ENCODE measurements around the gene OR56B4. TPM values are rescaled to one million over a fixed set of nuclear protein-coding genes. Genes with fewer than 3 reads are reported as not detected.
"Not testable (repeated sequence)": the region's sequence is repeated elsewhere in the genome, so short reads cannot be mapped to it uniquely, and the experiment has no call there.

OR56B4 gene
- total RNA-seq, 4 donors from 2014 or later: not detected

- Histone ChIP-seq H3K27ac (no peak overlapping the region), H3K27me3 (no peaks in the 10 kb centered on the region), H3K36me3 (no peaks in the 10 kb centered on the region), H3K9me3 (no peaks in the 10 kb centered on the region), H3K4me1 (no peaks in the 10 kb centered on the region), H3K4me3 (no peak overlapping the region)
- intact Hi-C loops (cut with DNase I; ENCODE audit: low total_unique reads): no loop called here
- no peak for TF ChIP-seq POLR2A (IDR thresholded peaks at IDR 0.05)
- no peak for DNase-seq
Measured at GRCh38 chr11:6124245-6124644, 16.8 kb downstream of the OR56B4 start.

- no peaks in the 10 kb centered on the region for H3K27me3 ChIP-seq
- H3K27ac ChIP-seq: no peak overlapping the region
- no peak for DNase-seq
- H3K9me3 ChIP-seq: no peaks in the 10 kb centered on the region
- no peak overlapping the region for H3K4me3 ChIP-seq
- intact Hi-C loops (cut with DNase I; ENCODE audit: low total_unique reads): no loop called here
- no peaks in the 10 kb centered on the region for H3K36me3 ChIP-seq
- TF ChIP-seq, protein P1, sequence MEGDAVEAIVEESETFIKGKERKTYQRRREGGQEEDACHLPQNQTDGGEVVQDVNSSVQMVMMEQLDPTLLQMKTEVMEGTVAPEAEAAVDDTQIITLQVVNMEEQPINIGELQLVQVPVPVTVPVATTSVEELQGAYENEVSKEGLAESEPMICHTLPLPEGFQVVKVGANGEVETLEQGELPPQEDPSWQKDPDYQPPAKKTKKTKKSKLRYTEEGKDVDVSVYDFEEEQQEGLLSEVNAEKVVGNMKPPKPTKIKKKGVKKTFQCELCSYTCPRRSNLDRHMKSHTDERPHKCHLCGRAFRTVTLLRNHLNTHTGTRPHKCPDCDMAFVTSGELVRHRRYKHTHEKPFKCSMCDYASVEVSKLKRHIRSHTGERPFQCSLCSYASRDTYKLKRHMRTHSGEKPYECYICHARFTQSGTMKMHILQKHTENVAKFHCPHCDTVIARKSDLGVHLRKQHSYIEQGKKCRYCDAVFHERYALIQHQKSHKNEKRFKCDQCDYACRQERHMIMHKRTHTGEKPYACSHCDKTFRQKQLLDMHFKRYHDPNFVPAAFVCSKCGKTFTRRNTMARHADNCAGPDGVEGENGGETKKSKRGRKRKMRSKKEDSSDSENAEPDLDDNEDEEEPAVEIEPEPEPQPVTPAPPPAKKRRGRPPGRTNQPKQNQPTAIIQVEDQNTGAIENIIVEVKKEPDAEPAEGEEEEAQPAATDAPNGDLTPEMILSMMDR (IDR thresholded peaks at IDR 0.05): no peak
- no peak for TF ChIP-seq POLR2A (IDR thresholded peaks at IDR 0.05)
- no peaks in the 10 kb centered on the region for H3K4me1 ChIP-seq
Measured at GRCh38 chr11:6127881-6128280, 20.4 kb downstream of the OR56B4 start.

GRCh38 chr11:6129011-6129410 is 21.5 kb downstream of the OR56B4 start:
- no peaks in the 10 kb centered on the region for H3K27me3 ChIP-seq
- H3K4me3 ChIP-seq: no peak overlapping the region
- intact Hi-C loops (cut with DNase I; ENCODE audit: low total_unique reads): no loop called here
- H3K27ac ChIP-seq: no peak overlapping the region
- TF ChIP-seq, protein P1 (IDR thresholded peaks at IDR 0.05): no peak
- TF ChIP-seq POLR2A (IDR thresholded peaks at IDR 0.05): no peak
- no peak for DNase-seq
- no peaks in the 10 kb centered on the region for H3K36me3 ChIP-seq
- no peaks in the 10 kb centered on the region for H3K4me1 ChIP-seq
- no peaks in the 10 kb centered on the region for H3K9me3 ChIP-seq

- Histone ChIP-seq H3K36me3 (no peaks in the 10 kb centered on the region), H3K9me3 (no peaks in the 10 kb centered on the region), H3K27ac (no peak overlapping the region), H3K27me3 (no peaks in the 10 kb centered on the region), H3K4me1 (no peaks in the 10 kb centered on the region), H3K4me3 (no peak overlapping the region)
- no peak for DNase-seq
- TF ChIP-seq POLR2A (IDR thresholded peaks at IDR 0.05): no peak
- TF ChIP-seq, protein P1 (IDR thresholded peaks at IDR 0.05): no peak
- intact Hi-C loops (cut with DNase I; ENCODE audit: low total_unique reads): no loop called here
Measured at GRCh38 chr11:6129635-6130034, 22.2 kb downstream of the OR56B4 start.

DNA sequence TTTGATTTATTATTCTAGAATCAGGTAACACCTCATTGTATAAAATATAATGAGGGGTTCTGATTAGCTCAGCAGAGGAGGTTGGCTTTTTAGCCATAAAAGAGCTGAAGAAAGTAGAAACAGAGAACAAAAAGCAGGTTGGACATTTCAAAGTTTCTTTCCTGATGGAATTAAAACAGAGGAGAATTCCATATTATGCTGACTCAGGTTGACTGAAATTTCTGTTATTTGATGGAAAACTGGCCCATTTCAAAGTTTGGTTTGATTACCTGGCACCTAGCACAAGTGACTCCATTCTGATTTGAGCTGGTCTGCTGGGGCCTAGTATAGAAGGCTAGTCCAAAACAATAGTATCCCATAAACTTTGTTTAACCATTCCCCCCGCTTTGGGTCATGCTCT is 24.9 kb downstream of the OR56B4 start:
- no peaks in the 10 kb centered on the region for H3K27me3 ChIP-seq
- H3K4me3 ChIP-seq: no peak overlapping the region
- intact Hi-C loops (cut with DNase I; ENCODE audit: low total_unique reads): no loop called here
- TF ChIP-seq, protein P1 (IDR thresholded peaks at IDR 0.05): no peak
- TF ChIP-seq POLR2A (IDR thresholded peaks at IDR 0.05): no peak
- no peak for DNase-seq
- no peaks in the 10 kb centered on the region for H3K36me3 ChIP-seq
- no peaks in the 10 kb centered on the region for H3K9me3 ChIP-seq
- H3K4me1 ChIP-seq: no peaks in the 10 kb centered on the region
- H3K27ac ChIP-seq: no peak overlapping the region

- intact Hi-C loops (cut with DNase I; ENCODE audit: low total_unique reads); DNase-seq; H3K9me3 ChIP-seq; H3K27ac ChIP-seq; H3K4me1 ChIP-seq; H3K36me3 ChIP-seq; H3K27me3 ChIP-seq; H3K4me3 ChIP-seq: not testable (repeated sequence)
Measured at GRCh38 chr11:6135936-6136335, 28.5 kb downstream of the OR56B4 start.

All from uterus (tissue), 4 donors.